Fibroblast of mammary gland (primary cell): Measurements from ENCODE around the gene MED13.

Experiments used
- DNase-seq: peaks from one replicate; pipeline ENCODE4 v3.0.0-alpha.2; 2010; ENCODE audit warnings: low read depth
- H3K4me3 ChIP-seq: 2 replicates; pipeline ENCODE4 v1.5.1; 2011; ENCODE audit warnings: low read depth, mild to moderate bottlenecking, low read length, moderate library complexity; ENCODE audit not compliant: control insufficient read depth
- CTCF ChIP-seq: conservative IDR thresholded peaks from 2 replicates; pipeline ENCODE4 v1.5.1; 2011; ENCODE audit warnings: low read depth, low read length, inconsistent platforms; ENCODE audit not compliant: control insufficient read depth, insufficient read depth

Gene MED13

GRCh38 chr17:62058611-62059010 lies 6.5 kb downstream of the MED13 start:
- no peak for DNase-seq
- TF ChIP-seq CTCF: no peak
- H3K4me3 ChIP-seq: no peak overlapping the region

- no peak overlapping the region for H3K4me3 ChIP-seq
- no peak for DNase-seq
- TF ChIP-seq CTCF: no peak
These were observed 7.4 kb downstream of the MED13 start for GRCh38 chr17:62057696-62058095.

- TF ChIP-seq CTCF: no peak
- no peak overlapping the region for H3K4me3 ChIP-seq
- DNase-seq: no peak
These were observed 12.2 kb downstream of the MED13 start for GRCh38 chr17:62052765-62053338.

- DNase-seq: no peak
- H3K4me3 ChIP-seq: no peak overlapping the region
- TF ChIP-seq CTCF: no peak
These were observed 14.0 kb downstream of the MED13 start for GRCh38 chr17:62051053-62051452.

GRCh38 chr17:62049299-62049698 lies 15.8 kb downstream of the MED13 start:
- no peak for DNase-seq
- no peak for TF ChIP-seq CTCF
- H3K4me3 ChIP-seq: no peak overlapping the region

- no peak for TF ChIP-seq CTCF
- no peak overlapping the region for H3K4me3 ChIP-seq
- no peak for DNase-seq
These were observed 16.8 kb downstream of the MED13 start for GRCh38 chr17:62048262-62048661.

- no peak for TF ChIP-seq CTCF
- DNase-seq: no peak
- H3K4me3 ChIP-seq: no peak overlapping the region
These were observed 19.6 kb downstream of the MED13 start for GRCh38 chr17:62045517-62045916.
